ENCODE results near the gene PML. TPM values are rescaled to one million over a fixed set of nuclear protein-coding genes. Genes with fewer than 3 reads are reported as not detected.

PML gene
- total and polyA plus RNA-seq, 9 of the 15 experiments (the other 6 are each of a cell fraction or from before 2014, with no cell fraction given): 5.0 to 50.7 (median 10.1) TPM

DNA sequence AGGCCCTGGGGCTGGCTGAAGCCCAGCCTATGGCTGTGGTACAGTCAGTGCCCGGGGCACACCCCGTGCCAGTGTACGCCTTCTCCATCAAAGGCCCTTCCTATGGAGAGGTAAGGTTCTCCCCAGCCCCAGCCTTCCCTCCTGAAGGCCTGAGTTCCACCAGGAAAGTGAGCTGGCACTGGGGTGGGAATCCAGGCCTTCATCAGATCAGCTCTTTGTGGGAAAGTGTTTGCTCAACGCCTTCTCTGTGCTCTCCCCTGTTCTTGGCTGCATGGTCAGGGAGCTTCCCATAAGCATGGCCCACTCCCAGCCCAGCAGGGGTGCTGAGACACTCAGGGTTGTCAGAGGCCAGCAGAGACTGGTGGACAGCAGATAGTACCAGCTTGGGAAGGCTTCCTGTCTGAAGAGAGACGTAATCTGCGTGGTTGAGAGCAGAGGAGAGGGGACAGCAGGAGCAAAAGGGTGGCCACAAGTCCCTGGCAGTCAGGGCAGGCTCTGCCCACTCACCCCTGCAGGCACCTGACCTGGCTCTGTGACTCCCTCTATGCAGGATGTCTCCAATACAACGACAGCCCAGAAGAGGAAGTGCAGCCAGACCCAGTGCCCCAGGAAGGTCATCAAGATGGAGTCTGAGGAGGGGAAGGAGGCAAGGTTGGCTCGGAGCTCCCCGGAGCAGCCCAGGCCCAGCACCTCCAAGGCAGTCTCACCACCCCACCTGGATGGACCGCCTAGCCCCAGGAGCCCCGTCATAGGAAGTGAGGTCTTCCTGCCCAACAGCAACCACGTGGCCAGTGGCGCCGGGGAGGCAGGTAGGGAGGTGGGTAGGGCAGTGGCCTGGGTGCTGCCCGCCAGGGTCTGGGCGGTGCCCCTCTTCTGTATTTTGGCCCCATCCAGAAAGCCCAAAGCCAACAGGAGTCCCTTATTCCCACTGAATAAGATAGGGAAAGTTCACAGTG, 38.4 kb downstream of the PML start (continued):
- TF ChIP-seq, protein P1, sequence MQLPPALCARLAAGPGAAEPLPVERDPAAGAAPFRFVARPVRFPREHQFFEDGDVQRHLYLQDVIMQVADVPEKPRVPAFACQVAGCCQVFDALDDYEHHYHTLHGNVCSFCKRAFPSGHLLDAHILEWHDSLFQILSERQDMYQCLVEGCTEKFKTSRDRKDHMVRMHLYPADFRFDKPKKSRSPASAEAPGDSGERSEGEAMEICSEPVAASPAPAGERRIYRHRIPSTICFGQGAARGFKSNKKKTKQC (CRISPR knock-in tag; IDR thresholded peaks at IDR 0.05): no peak
- TF ChIP-seq, protein P2, sequence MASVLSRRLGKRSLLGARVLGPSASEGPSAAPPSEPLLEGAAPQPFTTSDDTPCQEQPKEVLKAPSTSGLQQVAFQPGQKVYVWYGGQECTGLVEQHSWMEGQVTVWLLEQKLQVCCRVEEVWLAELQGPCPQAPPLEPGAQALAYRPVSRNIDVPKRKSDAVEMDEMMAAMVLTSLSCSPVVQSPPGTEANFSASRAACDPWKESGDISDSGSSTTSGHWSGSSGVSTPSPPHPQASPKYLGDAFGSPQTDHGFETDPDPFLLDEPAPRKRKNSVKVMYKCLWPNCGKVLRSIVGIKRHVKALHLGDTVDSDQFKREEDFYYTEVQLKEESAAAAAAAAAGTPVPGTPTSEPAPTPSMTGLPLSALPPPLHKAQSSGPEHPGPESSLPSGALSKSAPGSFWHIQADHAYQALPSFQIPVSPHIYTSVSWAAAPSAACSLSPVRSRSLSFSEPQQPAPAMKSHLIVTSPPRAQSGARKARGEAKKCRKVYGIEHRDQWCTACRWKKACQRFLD (CRISPR knock-in tag; IDR thresholded peaks at IDR 0.05): no peak
- TF ChIP-seq, protein P3, sequence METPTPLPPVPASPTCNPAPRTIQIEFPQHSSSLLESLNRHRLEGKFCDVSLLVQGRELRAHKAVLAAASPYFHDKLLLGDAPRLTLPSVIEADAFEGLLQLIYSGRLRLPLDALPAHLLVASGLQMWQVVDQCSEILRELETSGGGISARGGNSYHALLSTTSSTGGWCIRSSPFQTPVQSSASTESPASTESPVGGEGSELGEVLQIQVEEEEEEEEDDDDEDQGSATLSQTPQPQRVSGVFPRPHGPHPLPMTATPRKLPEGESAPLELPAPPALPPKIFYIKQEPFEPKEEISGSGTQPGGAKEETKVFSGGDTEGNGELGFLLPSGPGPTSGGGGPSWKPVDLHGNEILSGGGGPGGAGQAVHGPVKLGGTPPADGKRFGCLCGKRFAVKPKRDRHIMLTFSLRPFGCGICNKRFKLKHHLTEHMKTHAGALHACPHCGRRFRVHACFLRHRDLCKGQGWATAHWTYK (CRISPR knock-in tag; IDR thresholded peaks at IDR 0.05): no peak
- no peak for TF ChIP-seq LARP7 (IDR thresholded peaks at IDR 0.05)
- peak; percentile 26; the same call in 1 of the 2 replicates for TF ChIP-seq POLR2G (IDR thresholded peaks at IDR 0.05; ENCODE audit: low read depth, low read length)
- TF ChIP-seq KAT7 (CRISPR knock-in tag; IDR thresholded peaks at IDR 0.05; ENCODE audit: borderline replicate concordance): no peak
- TF ChIP-seq ZNF75A (CRISPR knock-in tag; IDR thresholded peaks at IDR 0.05): no peak
- peak; percentile 41; the same call in 1 of the 2 replicates for TF ChIP-seq ZNF766 (CRISPR knock-in tag; conservative IDR thresholded peaks at IDR 0.05)
- TF ChIP-seq NR2C2 (CRISPR knock-in tag; IDR thresholded peaks at IDR 0.05): no peak
- TF ChIP-seq NR2C2 (tag; IDR thresholded peaks at IDR 0.05): no peak
- TF ChIP-seq, protein P4, sequence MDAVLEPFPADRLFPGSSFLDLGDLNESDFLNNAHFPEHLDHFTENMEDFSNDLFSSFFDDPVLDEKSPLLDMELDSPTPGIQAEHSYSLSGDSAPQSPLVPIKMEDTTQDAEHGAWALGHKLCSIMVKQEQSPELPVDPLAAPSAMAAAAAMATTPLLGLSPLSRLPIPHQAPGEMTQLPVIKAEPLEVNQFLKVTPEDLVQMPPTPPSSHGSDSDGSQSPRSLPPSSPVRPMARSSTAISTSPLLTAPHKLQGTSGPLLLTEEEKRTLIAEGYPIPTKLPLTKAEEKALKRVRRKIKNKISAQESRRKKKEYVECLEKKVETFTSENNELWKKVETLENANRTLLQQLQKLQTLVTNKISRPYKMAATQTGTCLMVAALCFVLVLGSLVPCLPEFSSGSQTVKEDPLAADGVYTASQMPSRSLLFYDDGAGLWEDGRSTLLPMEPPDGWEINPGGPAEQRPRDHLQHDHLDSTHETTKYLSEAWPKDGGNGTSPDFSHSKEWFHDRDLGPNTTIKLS (IDR thresholded peaks at IDR 0.05; ENCODE audit: borderline replicate concordance, low read depth): no peak
- no peak for TF ChIP-seq SREBF2 (CRISPR knock-in tag; IDR thresholded peaks at IDR 0.05)
- TF ChIP-seq ESRRA (IDR thresholded peaks at IDR 0.05; ENCODE audit: borderline replicate concordance, low read depth): no peak
- TF ChIP-seq CBFA2T3 (IDR thresholded peaks at IDR 0.05): no peak
- TF ChIP-seq PHB2 (IDR thresholded peaks at IDR 0.05; ENCODE audit: low read depth): no peak
- no peak for TF ChIP-seq PHF21A (IDR thresholded peaks at IDR 0.05; ENCODE audit: borderline replicate concordance, low read depth)
- TF ChIP-seq MAFG (tag; conservative IDR thresholded peaks at IDR 0.05): no peak
- TF ChIP-seq SMARCB1 (IDR thresholded peaks at IDR 0.05; ENCODE audit: insufficient read length, low read depth): no peak
- TF ChIP-seq, protein P5, sequence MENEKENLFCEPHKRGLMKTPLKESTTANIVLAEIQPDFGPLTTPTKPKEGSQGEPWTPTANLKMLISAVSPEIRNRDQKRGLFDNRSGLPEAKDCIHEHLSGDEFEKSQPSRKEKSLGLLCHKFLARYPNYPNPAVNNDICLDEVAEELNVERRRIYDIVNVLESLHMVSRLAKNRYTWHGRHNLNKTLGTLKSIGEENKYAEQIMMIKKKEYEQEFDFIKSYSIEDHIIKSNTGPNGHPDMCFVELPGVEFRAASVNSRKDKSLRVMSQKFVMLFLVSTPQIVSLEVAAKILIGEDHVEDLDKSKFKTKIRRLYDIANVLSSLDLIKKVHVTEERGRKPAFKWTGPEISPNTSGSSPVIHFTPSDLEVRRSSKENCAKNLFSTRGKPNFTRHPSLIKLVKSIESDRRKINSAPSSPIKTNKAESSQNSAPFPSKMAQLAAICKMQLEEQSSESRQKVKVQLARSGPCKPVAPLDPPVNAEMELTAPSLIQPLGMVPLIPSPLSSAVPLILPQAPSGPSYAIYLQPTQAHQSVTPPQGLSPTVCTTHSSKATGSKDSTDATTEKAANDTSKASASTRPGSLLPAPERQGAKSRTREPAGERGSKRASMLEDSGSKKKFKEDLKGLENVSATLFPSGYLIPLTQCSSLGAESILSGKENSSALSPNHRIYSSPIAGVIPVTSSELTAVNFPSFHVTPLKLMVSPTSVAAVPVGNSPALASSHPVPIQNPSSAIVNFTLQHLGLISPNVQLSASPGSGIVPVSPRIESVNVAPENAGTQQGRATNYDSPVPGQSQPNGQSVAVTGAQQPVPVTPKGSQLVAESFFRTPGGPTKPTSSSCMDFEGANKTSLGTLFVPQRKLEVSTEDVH (IDR thresholded peaks at IDR 0.05; ENCODE audit: low read depth, partially characterized antibody): no peak
- TF ChIP-seq XRCC5 (IDR thresholded peaks at IDR 0.05; ENCODE audit: low read depth, low read length): no peak

Measured in K562 (cell line).